Heart left ventricle (tissue), 16 donors: Measurements from ENCODE around the gene ARHGEF40. TPM values are rescaled to one million over a fixed set of nuclear protein-coding genes. Genes with fewer than 3 reads are reported as not detected.

Source experiments
- ATAC-seq, 4 donors: fragments of 200-7000 bp; cut with Tn5 transposase; one replicate each; pipeline ENCODE4 v1.9.1; 2020 to 2022; ENCODE audit warnings: moderate library complexity in 4 of 4, mild to moderate bottlenecking in 3 of 4, moderate number of reproducible peaks in 1 of 4
- DNase-seq, 5 donors: peaks; one replicate each; pipeline ENCODE4 v3.0.0-alpha.2; 2020
- H3K27ac ChIP-seq, 12 donors: fragments of 200-600 bp; sonication (generic) in 4 of 12; one replicate each; pipeline versions ENCODE4 v1.5.0 to v1.8.0; 2016 to 2022; ENCODE audit warnings: mild to moderate bottlenecking in 2 of 12
- H3K27me3 ChIP-seq, 9 donors: fragments of 200-600 bp; sonication (generic) in 2 of 9; one replicate each; pipeline versions ENCODE4 v1.5.1 to v1.8.0; 2016 to 2022; ENCODE audit warnings: mild to moderate bottlenecking in 3 of 9
- H3K36me3 ChIP-seq, 9 donors: fragments of 200-600 bp; sonication (generic) in 2 of 9; one replicate each; pipeline versions ENCODE4 v1.5.0 to v1.8.0; 2018 to 2022; ENCODE audit warnings: mild to moderate bottlenecking in 2 of 9
- H3K4me1 ChIP-seq, 12 donors: fragments of 200-600 bp; sonication (generic) in 4 of 12; one replicate each; pipeline versions ENCODE4 v1.5.0 to v1.8.0; 2016 to 2022; ENCODE audit warnings: mild to moderate bottlenecking in 3 of 12
- H3K4me3 ChIP-seq, 12 donors: fragments of 200-600 bp; sonication (generic) in 4 of 12; one replicate each; pipeline versions ENCODE4 v1.5.0 to v1.8.0; 2017 to 2022; ENCODE audit warnings: mild to moderate bottlenecking in 9 of 12, moderate library complexity in 4 of 12
- H3K9me3 ChIP-seq, 12 donors: fragments of 200-600 bp; sonication (generic) in 4 of 12; one replicate each; pipeline versions ENCODE4 v1.5.0 to v1.8.0; 2016 to 2022; ENCODE audit warnings: mild to moderate bottlenecking in 1 of 12
- CTCF ChIP-seq, 12 donors: fragments of 200-600 bp; sonication (generic) in 4 of 12; IDR thresholded peaks; one replicate each; pipeline versions ENCODE4 v1.5.0 to v1.8.0; 2018 to 2022; ENCODE audit warnings: antibody characterized with exemption in 12 of 12, mild to moderate bottlenecking in 5 of 12
- POLR2A ChIP-seq, 2 donors: fragments of 450-650 bp; IDR thresholded peaks; one replicate each; pipeline ENCODE4 v1.6.1; 2017; ENCODE audit warnings: antibody characterized with exemption in 2 of 2, mild to moderate bottlenecking in 2 of 2, moderate library complexity in 2 of 2
- WGBS, 4 donors: extraction: QIAGEN DNeasy Blood & Tissue Kit in 2 of 4; methylation state at CpG; one replicate each; pipeline versions ENCODE4 v1.1.5 to v1.1.7; 2013 to 2018; 5-methylcytosine and 5-hydroxymethylcytosine counted together
- intact Hi-C, 10 donors: fragments of 100-400 bp; cut with DNase I; formaldehyde crosslinking; loops; one replicate each; pipeline versions ENCODE4 v1.11.1 to v1.14.2; 2022
- microRNA-seq, 4 donors: library from miRNA; unstranded; fragments of <30 nt; microRNA quantifications; one replicate each; pipeline versions ENCODE4 to v1.2.0, GENCODE V29; 2017 to 2020
- polyA plus RNA-seq, 2 donors: library from polyadenylated mRNA; stranded (reverse); fragments of 200-250 nt; gene quantifications; one replicate each; pipeline ENCODE4 v1.2.3, GENCODE V29; 2013
- total RNA-seq, 9 donors: library from RNA; depleted of rRNA in 2 of 9; stranded (reverse); fragments of >200 nt in 2 of 9; fragmentation: NEBNext Ultra II Directional in 3 of 9; extraction: Animal tissue kit (Norgen Biotek cat#: 25700) in 3 of 9; gene quantifications; one replicate each; pipeline versions ENCODE4 v1.1.0 to v1.2.4, GENCODE V29; 2016 to 2023
- donor health status: ischemic (EF 13 %, LVEDD 7.1; RV severe dilation, severe dysfunction).
- donor health status: healthy with polysubstance abuse.
- donor health status: DM: no; HTN: yes; CAD: no.
- donor health status: DM: no; HTN: no; CAD: no.
- donor health status: ischemic (EF 25% LVEDD 6.9; RV normal size, moderate dysfunction).
- donor health status: ischemic (EF 25% LVEDD 5.7; RV mildly dilated, moderate dysfunction).
- donor health status: healthy.
- donor health status: DM: yes; HTN: yes; CAD: no.
- donor health status: ischemic (EF 35%, LVEDD 5.7; RV mildly dilated, moderate dysfunction).
- donor health status: nonischemic (EF 11% LVEDD 7.7; RV severe dilation, severe dysfunction).
- donor health status: DM: yes; HTN: yes; CAD: no.
- donor health status: PGD.
- donor health status: ischemic (EF 29% LVEDD 5.4; RV normal size, mild dysfunction).
- donor health status: nonischemic (EF 23%, LVEDD 6.1; RV moderate dilation, normal function).

ARHGEF40 gene
- total and polyA plus RNA-seq, 11 donors: 15.5 to 31.5 (median 18.7) TPM

- no peaks in the 10 kb centered on the region for H3K36me3 ChIP-seq
- DNase-seq: no peak
- TF ChIP-seq CTCF (IDR thresholded peaks at IDR 0.05) (no peak), POLR2A (IDR thresholded peaks at IDR 0.05) (no peak)
- intact Hi-C loops: no loop called here
- no peak overlapping the region for H3K27ac ChIP-seq
- no peak for ATAC-seq
- H3K4me1 ChIP-seq: no peaks in the 10 kb centered on the region
- 32 to 53% (median 38%) methylated on average over 1 of the region's 1 CpG for WGBS, 4 donors
- H3K9me3 ChIP-seq: peaks cover 0 to 6% (median 0%) of the 10 kb centered on the region in 12 donors
- no peaks in the 10 kb centered on the region for H3K27me3 ChIP-seq
- H3K4me3 ChIP-seq: no peak overlapping the region
These were observed 63.8 kb downstream of the ARHGEF40 start for GRCh38 chr14:21133901-21134300.

DNA sequence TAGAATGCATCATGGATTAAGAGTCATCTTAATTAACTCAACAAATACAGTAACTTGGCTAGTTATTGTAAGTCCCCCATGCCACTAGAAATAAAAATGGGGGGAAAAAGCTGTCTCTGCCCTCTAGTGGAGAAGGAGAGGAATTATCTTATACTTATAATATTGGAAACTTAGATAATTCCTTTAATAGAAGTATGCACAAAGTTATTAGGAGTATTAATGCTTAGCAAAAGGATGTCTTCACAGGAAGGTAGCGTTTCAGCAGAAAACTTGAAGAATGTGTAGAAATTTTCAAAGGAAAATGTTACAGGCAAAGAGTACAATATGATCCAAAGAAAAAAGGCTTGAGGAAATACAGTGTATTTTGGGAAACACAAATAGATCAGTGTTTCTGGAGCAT lies 65.9 kb downstream of the ARHGEF40 start:
- H3K4me3 ChIP-seq: no peak overlapping the region
- WGBS, 4 donors: 9 to 21% (median 15%) methylated on average over 1 of the region's 1 CpG
- no peaks in the 10 kb centered on the region for H3K27me3 ChIP-seq
- TF ChIP-seq CTCF (IDR thresholded peaks at IDR 0.05) (peak in 11 of 12 donors; percentile 35 to 69 (median 60)), POLR2A (IDR thresholded peaks at IDR 0.05) (no peak)
- H3K4me1 ChIP-seq: no peaks in the 10 kb centered on the region
- no peak for ATAC-seq
- H3K36me3 ChIP-seq: no peaks in the 10 kb centered on the region
- DNase-seq: no peak
- H3K27ac ChIP-seq: no peak overlapping the region
- peaks cover 0 to 2% (median 0%) of the 10 kb centered on the region in 12 donors for H3K9me3 ChIP-seq
- intact Hi-C loops: no loop called here

Small RNA genes lying within 50 kb of the gene (microRNA-seq; reads per million reads assigned to microRNA genes)
- gene MIR6717: 0 to 0.38 (median 0) reads per million in 4 donors

Other genes starting within 250 kb of the ARHGEF40 start
- gene RNASE3, start 178.9 kb upstream of the ARHGEF40 start, total RNA-seq: under 1 TPM in 2 of 9 donors, not detected in 7; 0.38 to 0.61 TPM
- gene RNASE3, start 178.9 kb upstream of the ARHGEF40 start, polyA plus RNA-seq: under 1 TPM in 1 of 2 donors, not detected in 1; 0.12 TPM
- gene RNASE2, start 114.8 kb upstream of the ARHGEF40 start, total RNA-seq: 10 to 100 TPM in 1 of 9 donors, 1 to 10 TPM in 3, under 1 TPM in 2, not detected in 3; 0.80 to 16.6 (median 2.0) TPM
- 1 to 10 TPM; 2.1 to 4.5 TPM for gene RNASE2, start 114.8 kb upstream of the ARHGEF40 start, polyA plus RNA-seq
- 10 to 100 TPM; 31.3 to 59.5 (median 43.2) TPM for gene METTL17, start 80.3 kb upstream of the ARHGEF40 start, total RNA-seq
- gene METTL17, start 80.3 kb upstream of the ARHGEF40 start, polyA plus RNA-seq: 10 to 100 TPM; 51.0 to 53.2 TPM
- not detected for gene SLC39A2, start 71.0 kb upstream of the ARHGEF40 start, total RNA-seq
- not detected for gene SLC39A2, start 71.0 kb upstream of the ARHGEF40 start, polyA plus RNA-seq
- 100 to 1,000 TPM; 187 to 661 (median 301) TPM for gene NDRG2, start 45.2 kb upstream of the ARHGEF40 start, total RNA-seq
- gene NDRG2, start 45.2 kb upstream of the ARHGEF40 start, polyA plus RNA-seq: 100 to 1,000 TPM; 314 to 339 TPM
- 1 to 10 TPM in 3 of 9 donors, under 1 TPM in 4, not detected in 2; 0.54 to 2.8 (median 0.99) TPM for gene TPPP2, start 40.1 kb upstream of the ARHGEF40 start, total RNA-seq
- under 1 TPM; 0.65 to 0.96 TPM for gene TPPP2, start 40.1 kb upstream of the ARHGEF40 start, polyA plus RNA-seq
- gene RNASE13, start 35.5 kb upstream of the ARHGEF40 start, total RNA-seq: not detected
- not detected for gene RNASE13, start 35.5 kb upstream of the ARHGEF40 start, polyA plus RNA-seq
- not detected for gene RNASE7, start 27.9 kb upstream of the ARHGEF40 start, total RNA-seq
- gene RNASE7, start 27.9 kb upstream of the ARHGEF40 start, polyA plus RNA-seq: under 1 TPM in 1 of 2 donors, not detected in 1; 0.04 TPM
- gene RNASE8, start 12.5 kb upstream of the ARHGEF40 start, total RNA-seq: not detected
- not detected for gene RNASE8, start 12.5 kb upstream of the ARHGEF40 start, polyA plus RNA-seq
- gene ZNF219, start 28.4 kb downstream of the ARHGEF40 start, total RNA-seq: 10 to 100 TPM; 33.9 to 97.9 (median 38.2) TPM
- 10 to 100 TPM; 50.0 to 57.4 TPM for gene ZNF219, start 28.4 kb downstream of the ARHGEF40 start, polyA plus RNA-seq
- gene TMEM253, start 30.8 kb downstream of the ARHGEF40 start, total RNA-seq: under 1 TPM in 6 of 9 donors, not detected in 3; 0.19 to 0.79 (median 0.36) TPM
- under 1 TPM; 0.29 to 0.57 TPM for gene TMEM253, start 30.8 kb downstream of the ARHGEF40 start, polyA plus RNA-seq
- not detected for gene OR5AU1, start 85.8 kb downstream of the ARHGEF40 start, total RNA-seq
- not detected for gene OR5AU1, start 85.8 kb downstream of the ARHGEF40 start, polyA plus RNA-seq
- 100 to 1,000 TPM; 201 to 289 (median 249) TPM for gene HNRNPC, start 199.1 kb downstream of the ARHGEF40 start, total RNA-seq
- gene HNRNPC, start 199.1 kb downstream of the ARHGEF40 start, polyA plus RNA-seq: 100 to 1,000 TPM; 255 to 389 TPM
- under 1 TPM in 8 of 9 donors, not detected in 1; 0.12 to 0.81 (median 0.41) TPM for gene RPGRIP1, start 209.8 kb downstream of the ARHGEF40 start, total RNA-seq
- under 1 TPM; 0.14 to 0.23 TPM for gene RPGRIP1, start 209.8 kb downstream of the ARHGEF40 start, polyA plus RNA-seq